ENCODE data around the gene OR52W1. TPM values are rescaled to one million over a fixed set of nuclear protein-coding genes. Genes with fewer than 3 reads are reported as not detected.
A peak's percentile ranks its signal among the peaks of the same experiment; 100 is the strongest.

Gene OR52W1
- total and polyA plus RNA-seq, 4 donors, result not detected

GRCh38 chr11:6228520-6228919, 29.5 kb downstream of the OR52W1 start:
- Histone ChIP-seq H3K9me3 (ENCODE audit: control insufficient read depth in 4 of 4, low read length in 3 of 4) (no peaks in the 10 kb centered on the region), H3K27me3 (ENCODE audit: control insufficient read depth in 4 of 4, insufficient read depth in 4 of 4, low read length in 3 of 4) (no peaks in the 10 kb centered on the region), H3K9ac (ENCODE audit: low read depth in 1 of 2, low read length in 2 of 2) (no peak overlapping the region), H3K4me1 (ENCODE audit: control insufficient read depth in 4 of 4, insufficient read depth in 4 of 4, low read length in 3 of 4) (peaks cover 10 to 44% (median 28%) of the 10 kb centered on the region in 4 donors), H3K36me3 (ENCODE audit: control insufficient read depth in 4 of 4, insufficient read depth in 3 of 4, low read depth in 1 of 4, low read length in 3 of 4) (peaks cover 0 to 9% (median 4%) of the 10 kb centered on the region in 4 donors), H3K4me3 (ENCODE audit: low read depth in 1 of 3, low read length in 3 of 3) (peak overlapping the region in 1 of 3 donors; percentile 11), H3K27ac (ENCODE audit: low read depth in 1 of 2, low read length in 2 of 2) (no peak overlapping the region)
- no peak for TF ChIP-seq FOXA1 (IDR thresholded peaks at IDR 0.05)
- no peak for TF ChIP-seq FOXA2 (IDR thresholded peaks at IDR 0.05)
- no peak for TF ChIP-seq RAD21 (IDR thresholded peaks at IDR 0.05)
- no peak for TF ChIP-seq JUND (IDR thresholded peaks at IDR 0.05)
- no peak for TF ChIP-seq ATF3 (IDR thresholded peaks at IDR 0.05)
- TF ChIP-seq GABPA (IDR thresholded peaks at IDR 0.05 in 1 of 2, conservative IDR thresholded peaks at IDR 0.05 in 1 of 2), result no peak
- TF ChIP-seq HNF4G (IDR thresholded peaks at IDR 0.05), result no peak
- no peak for TF ChIP-seq YY1 (IDR thresholded peaks at IDR 0.05)
- no peak for TF ChIP-seq ZBTB33 (IDR thresholded peaks at IDR 0.05)
- no peak for TF ChIP-seq TAF1 (conservative IDR thresholded peaks at IDR 0.05)
- no peak for TF ChIP-seq MAX (IDR thresholded peaks at IDR 0.05)
- no peak for DNase-seq (ENCODE audit: low spot score)
- 57% methylated on average over 3 of the region's 3 CpGs for whole genome bisulfite sequencing

- Histone ChIP-seq H3K4me1 (ENCODE audit: control insufficient read depth in 4 of 4, insufficient read depth in 4 of 4, low read length in 3 of 4) (peaks cover 11 to 49% (median 32%) of the 10 kb centered on the region in 4 donors), H3K27ac (ENCODE audit: low read depth in 1 of 2, low read length in 2 of 2) (peak overlapping the region; percentile 57 to 73), H3K4me3 (ENCODE audit: low read depth in 1 of 3, low read length in 3 of 3) (peak overlapping the region; percentile 28 to 74 (median 39)), H3K27me3 (ENCODE audit: control insufficient read depth in 4 of 4, insufficient read depth in 4 of 4, low read length in 3 of 4) (no peaks in the 10 kb centered on the region), H3K9me3 (ENCODE audit: control insufficient read depth in 4 of 4, low read length in 3 of 4) (no peaks in the 10 kb centered on the region), H3K36me3 (ENCODE audit: control insufficient read depth in 4 of 4, insufficient read depth in 3 of 4, low read depth in 1 of 4, low read length in 3 of 4) (no peaks in the 10 kb centered on the region), H3K9ac (ENCODE audit: low read depth in 1 of 2, low read length in 2 of 2) (peak overlapping the region; percentile 3 to 40)
- WGBS, result 17% methylated on average over 2 of the region's 2 CpGs
- TF ChIP-seq JUND (IDR thresholded peaks at IDR 0.05), result no peak
- TF ChIP-seq YY1 (IDR thresholded peaks at IDR 0.05), result peak; percentile 62
- peak; percentile 46 for TF ChIP-seq REST (IDR thresholded peaks at IDR 0.05)
- TF ChIP-seq HNF4G (IDR thresholded peaks at IDR 0.05), result peak; percentile 90
- TF ChIP-seq SP1 (IDR thresholded peaks at IDR 0.05), result peak; percentile 94
- peak in 1 of 2 donors; percentile 14 for TF ChIP-seq EGR1 (IDR thresholded peaks at IDR 0.05; ENCODE audit: low read depth in 2 of 2)
- TF ChIP-seq TAF1 (conservative IDR thresholded peaks at IDR 0.05), result peak; percentile 63
- peak; percentile 38 to 79 for TF ChIP-seq GABPA (IDR thresholded peaks at IDR 0.05 in 1 of 2, conservative IDR thresholded peaks at IDR 0.05 in 1 of 2)
- no peak for TF ChIP-seq ATF3 (IDR thresholded peaks at IDR 0.05)
- peak in 1 of 2 donors; percentile 91 for TF ChIP-seq HNF4A (conservative IDR thresholded peaks at IDR 0.05)
- no peak for TF ChIP-seq FOXA2 (IDR thresholded peaks at IDR 0.05)
- peak; percentile 79 to 88 for TF ChIP-seq RXRA (IDR thresholded peaks at IDR 0.05)
- TF ChIP-seq RAD21 (IDR thresholded peaks at IDR 0.05), result peak in 1 of 2 donors; percentile 30
- DNase-seq (ENCODE audit: low spot score), result no peak
Observed at GRCh38 chr11:6229911-6230310, 30.9 kb downstream of the OR52W1 start.

Data from liver (tissue), 9 donors.